Vagina (tissue), 2 donors: ENCODE results near the gene DYTN. TPM values are rescaled to one million over a fixed set of nuclear protein-coding genes. Genes with fewer than 3 reads are reported as not detected.
A peak's percentile ranks its signal among the peaks of the same experiment; 100 is the strongest.

Source experiments
- DNase-seq, 2 donors: peaks; one replicate each; pipeline ENCODE4 v3.0.0-alpha.2; 2017; ENCODE audit errors: extremely low spot score in 2 of 2
- H3K27ac ChIP-seq: fragments of 200-600 bp; sonication (generic); one replicate; pipeline ENCODE4 v1.5.1; 2019
- H3K27me3 ChIP-seq: fragments of 200-600 bp; sonication (generic); one replicate; pipeline ENCODE4 v1.5.1; 2019
- H3K36me3 ChIP-seq, 2 donors: fragments of 200-600 bp; sonication (generic); one replicate each; pipeline ENCODE4 v1.5.1; 2017 to 2019
- H3K4me1 ChIP-seq: fragments of 200-600 bp; sonication (generic); one replicate; pipeline ENCODE4 v1.5.1; 2019
- H3K4me3 ChIP-seq, 2 donors: fragments of 200-600 bp; sonication (generic); 1 replicate in 1 of 2; 2 replicates in 1 of 2; pipeline ENCODE4 v1.5.1; 2016 to 2019
- H3K9me3 ChIP-seq: fragments of 200-600 bp; sonication (generic); one replicate; pipeline ENCODE4 v1.5.1; 2019
- POLR2A ChIP-seq, 2 donors: fragments of 450-650 bp; IDR thresholded peaks; one replicate each; pipeline ENCODE4 v1.6.1; 2017; ENCODE audit warnings: antibody characterized with exemption in 2 of 2, mild to moderate bottlenecking in 2 of 2, moderate library complexity in 2 of 2
- POLR2AphosphoS5 ChIP-seq, 2 donors: sonication (generic); formaldehyde crosslinking; IDR thresholded peaks; one replicate each; pipeline ENCODE4 v1.9.0; 2017; ENCODE audit warnings: antibody characterized with exemption in 2 of 2, mild to moderate bottlenecking in 2 of 2, low read depth in 1 of 2; ENCODE audit not compliant: insufficient read depth in 1 of 2
- intact Hi-C: fragments of 100-400 bp; cut with DNase I; formaldehyde crosslinking; loops from one replicate; pipeline ENCODE4 v1.15.1; 2023
- total RNA-seq: library from RNA; depleted of rRNA; stranded (reverse); fragments of >200 nt; gene quantifications from one replicate; pipeline ENCODE4 v1.2.3, GENCODE V29; 2016
- TF ChIP-seq, protein P1 (sequence below), 3 experiments: fragments of 450-650 bp in 2 of 3; fragments of 200-600 bp in 1 of 3; sonication (generic) in 1 of 3; IDR thresholded peaks; one replicate each; pipeline ENCODE4 v1.5.1; 2017 to 2019; ENCODE audit warnings: antibody characterized with exemption in 3 of 3, mild to moderate bottlenecking in 2 of 3, moderate library complexity in 2 of 3

DYTN gene
- total RNA-seq, 1 donor from 2014 or later: not detected

DNA sequence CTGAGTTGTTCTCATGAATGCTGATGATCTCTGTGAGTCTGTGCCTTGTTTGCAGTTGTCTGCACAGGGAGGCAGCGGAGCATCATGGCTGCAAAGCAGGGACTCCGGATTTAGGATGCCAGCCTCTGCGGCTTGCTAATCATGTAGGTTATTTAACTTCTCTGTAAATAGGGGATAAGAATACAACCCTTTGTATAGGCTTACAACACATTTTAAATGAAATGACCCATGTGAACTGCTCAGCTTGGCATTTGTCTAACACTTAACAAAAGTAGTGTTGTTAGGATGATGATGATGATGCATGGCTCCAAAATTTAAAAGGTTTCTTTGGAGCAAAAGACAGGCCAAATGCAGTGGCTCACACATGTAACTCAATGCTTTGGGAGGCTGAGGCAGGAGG, 19.4 kb downstream of the DYTN start:
- Histone ChIP-seq H3K27ac (no peak overlapping the region), H3K9me3 (no peaks in the 10 kb centered on the region), H3K4me1 (no peaks in the 10 kb centered on the region), H3K4me3 (no peak overlapping the region), H3K36me3 (no peaks in the 10 kb centered on the region), H3K27me3 (no peaks in the 10 kb centered on the region)
- no peak for DNase-seq
- intact Hi-C loops: loop anchor here (10.0 kb wide), 1 partner anchor 786 kb away; no protein-coding TSS in a partner anchor
- no peak for TF ChIP-seq POLR2AphosphoS5 (IDR thresholded peaks at IDR 0.05; ENCODE audit: insufficient read depth in 1 of 2, low read depth in 1 of 2)
- TF ChIP-seq, protein P1, sequence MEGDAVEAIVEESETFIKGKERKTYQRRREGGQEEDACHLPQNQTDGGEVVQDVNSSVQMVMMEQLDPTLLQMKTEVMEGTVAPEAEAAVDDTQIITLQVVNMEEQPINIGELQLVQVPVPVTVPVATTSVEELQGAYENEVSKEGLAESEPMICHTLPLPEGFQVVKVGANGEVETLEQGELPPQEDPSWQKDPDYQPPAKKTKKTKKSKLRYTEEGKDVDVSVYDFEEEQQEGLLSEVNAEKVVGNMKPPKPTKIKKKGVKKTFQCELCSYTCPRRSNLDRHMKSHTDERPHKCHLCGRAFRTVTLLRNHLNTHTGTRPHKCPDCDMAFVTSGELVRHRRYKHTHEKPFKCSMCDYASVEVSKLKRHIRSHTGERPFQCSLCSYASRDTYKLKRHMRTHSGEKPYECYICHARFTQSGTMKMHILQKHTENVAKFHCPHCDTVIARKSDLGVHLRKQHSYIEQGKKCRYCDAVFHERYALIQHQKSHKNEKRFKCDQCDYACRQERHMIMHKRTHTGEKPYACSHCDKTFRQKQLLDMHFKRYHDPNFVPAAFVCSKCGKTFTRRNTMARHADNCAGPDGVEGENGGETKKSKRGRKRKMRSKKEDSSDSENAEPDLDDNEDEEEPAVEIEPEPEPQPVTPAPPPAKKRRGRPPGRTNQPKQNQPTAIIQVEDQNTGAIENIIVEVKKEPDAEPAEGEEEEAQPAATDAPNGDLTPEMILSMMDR (IDR thresholded peaks at IDR 0.05): no peak
- TF ChIP-seq POLR2A (IDR thresholded peaks at IDR 0.05): no peak

DNA sequence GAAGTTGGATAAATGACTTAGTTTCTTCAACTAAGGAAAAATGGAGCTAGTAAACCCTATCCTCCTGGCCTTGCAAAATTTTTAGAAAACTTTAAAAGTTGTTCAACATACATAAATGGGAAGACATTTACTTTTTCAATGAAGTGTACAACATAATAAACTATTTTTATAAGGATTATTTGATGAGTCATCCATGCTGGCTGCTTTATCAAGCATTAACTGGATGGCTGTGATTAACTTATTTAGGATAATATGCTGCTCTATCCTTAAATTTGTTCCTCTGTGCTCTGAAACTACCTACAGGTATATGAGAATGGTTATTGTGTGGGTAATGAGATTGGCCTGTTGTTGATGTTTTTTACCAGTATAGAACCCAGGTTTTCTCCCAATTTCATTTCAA, 21.3 kb downstream of the DYTN start:
- DNase-seq: no peak
- Histone ChIP-seq H3K27me3 (no peaks in the 10 kb centered on the region), H3K9me3 (no peaks in the 10 kb centered on the region), H3K36me3 (no peaks in the 10 kb centered on the region), H3K4me3 (no peak overlapping the region), H3K4me1 (no peaks in the 10 kb centered on the region), H3K27ac (no peak overlapping the region)
- TF ChIP-seq POLR2A (IDR thresholded peaks at IDR 0.05) (no peak), POLR2AphosphoS5 (IDR thresholded peaks at IDR 0.05; ENCODE audit: insufficient read depth in 1 of 2, low read depth in 1 of 2) (no peak)
- TF ChIP-seq, protein P1 (IDR thresholded peaks at IDR 0.05): no peak
- intact Hi-C loops: loop anchor here (10.0 kb wide), 1 partner anchor 788 kb away; no protein-coding TSS in a partner anchor

DNA sequence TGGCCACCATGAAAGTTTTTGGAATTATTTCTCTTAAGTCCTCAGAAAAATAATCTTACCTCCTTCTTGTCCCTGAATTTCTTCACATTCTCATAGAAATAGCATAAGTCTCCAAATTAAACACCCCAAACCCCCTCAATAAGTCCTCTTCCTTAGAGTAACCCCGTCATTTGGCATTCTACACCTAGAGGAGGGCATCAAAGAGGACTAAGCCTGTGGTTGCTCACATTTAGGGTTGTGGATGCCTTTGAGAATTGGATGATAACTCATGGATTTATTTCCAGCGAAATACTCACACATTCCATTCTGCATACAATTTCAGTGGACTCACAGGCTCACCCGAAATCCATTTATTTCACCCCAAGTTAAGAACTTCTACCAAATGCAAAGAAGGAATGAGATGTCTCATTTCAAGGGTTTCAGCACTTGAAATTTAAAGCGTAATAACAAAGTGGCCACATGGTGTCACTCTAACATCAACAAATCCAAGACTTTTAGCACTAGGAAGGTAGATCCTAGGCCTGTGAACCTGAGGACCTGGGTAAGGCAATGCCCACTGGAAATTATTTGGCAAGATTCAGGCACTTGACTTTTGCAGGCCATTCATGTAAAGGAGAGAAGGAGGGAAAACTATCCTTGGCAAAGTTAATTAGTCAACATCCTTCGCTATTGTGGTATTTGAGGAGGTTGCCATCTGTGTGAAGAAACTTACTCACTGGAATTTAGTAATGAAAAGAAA, 24.6 kb downstream of the DYTN start:
- Histone ChIP-seq H3K27ac (no peak overlapping the region), H3K4me1 (no peaks in the 10 kb centered on the region), H3K36me3 (no peaks in the 10 kb centered on the region), H3K27me3 (no peaks in the 10 kb centered on the region), H3K9me3 (no peaks in the 10 kb centered on the region), H3K4me3 (no peak overlapping the region)
- no peak for DNase-seq
- intact Hi-C loops: loop anchor here (10.0 kb wide), 1 partner anchor 791 kb away; no protein-coding TSS in a partner anchor
- TF ChIP-seq, protein P1 (IDR thresholded peaks at IDR 0.05): peak in 2 of 3 experiments; percentile 56 to 61
- TF ChIP-seq POLR2AphosphoS5 (IDR thresholded peaks at IDR 0.05; ENCODE audit: insufficient read depth in 1 of 2, low read depth in 1 of 2) (no peak), POLR2A (IDR thresholded peaks at IDR 0.05) (no peak)

DNA sequence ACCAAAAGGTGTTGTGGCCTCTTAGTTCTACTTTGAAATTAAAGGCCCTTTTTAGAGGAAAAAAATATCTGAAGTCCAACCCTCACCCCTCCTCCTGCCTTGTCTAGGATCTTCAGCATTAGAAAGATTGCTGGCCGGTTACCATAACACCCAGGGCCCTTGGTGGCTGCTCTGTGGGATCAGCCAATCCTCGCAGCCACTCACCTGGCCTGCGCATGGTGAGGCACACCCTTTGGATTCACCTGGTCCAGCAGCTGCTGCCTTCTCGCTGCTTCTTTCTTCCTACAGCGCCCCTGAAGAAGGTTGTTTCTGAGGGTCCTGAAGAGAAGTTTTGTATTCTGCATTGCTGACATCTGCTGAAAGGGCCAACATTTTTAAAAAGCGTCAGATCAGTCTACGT, 25.2 kb downstream of the DYTN start:
- Histone ChIP-seq H3K9me3 (no peaks in the 10 kb centered on the region), H3K36me3 (no peaks in the 10 kb centered on the region), H3K27me3 (no peaks in the 10 kb centered on the region), H3K4me3 (no peak overlapping the region), H3K4me1 (no peaks in the 10 kb centered on the region), H3K27ac (no peak overlapping the region)
- intact Hi-C loops: loop anchor here (10.0 kb wide), 1 partner anchor 792 kb away; no protein-coding TSS in a partner anchor
- no peak for DNase-seq
- TF ChIP-seq POLR2AphosphoS5 (IDR thresholded peaks at IDR 0.05; ENCODE audit: insufficient read depth in 1 of 2, low read depth in 1 of 2) (no peak), POLR2A (IDR thresholded peaks at IDR 0.05) (no peak)
- TF ChIP-seq, protein P1 (IDR thresholded peaks at IDR 0.05): no peak

DNA sequence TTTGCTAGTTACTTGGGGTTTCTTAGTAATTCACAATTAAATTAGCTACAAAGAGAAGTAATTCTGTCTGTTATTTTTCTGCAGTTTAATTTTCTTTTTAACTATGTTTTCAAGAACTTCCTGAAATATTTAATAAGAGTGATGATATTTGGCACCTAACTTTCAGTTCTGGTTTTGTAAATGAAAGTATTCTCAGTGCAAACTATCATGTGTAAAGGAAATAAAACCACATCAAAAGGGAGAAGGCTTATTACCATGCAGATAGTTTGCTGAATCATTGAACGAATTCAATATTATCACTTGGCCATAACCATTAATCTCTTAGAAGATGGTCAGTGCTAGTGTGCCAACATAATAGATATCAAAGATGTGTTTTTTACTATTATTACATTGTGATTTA, 29.2 kb downstream of the DYTN start:
- no peak for DNase-seq
- Histone ChIP-seq H3K9me3 (no peaks in the 10 kb centered on the region), H3K4me1 (no peaks in the 10 kb centered on the region), H3K4me3 (no peak overlapping the region), H3K27ac (no peak overlapping the region), H3K27me3 (no peaks in the 10 kb centered on the region), H3K36me3 (no peaks in the 10 kb centered on the region)
- TF ChIP-seq POLR2AphosphoS5 (IDR thresholded peaks at IDR 0.05; ENCODE audit: insufficient read depth in 1 of 2, low read depth in 1 of 2) (no peak), POLR2A (IDR thresholded peaks at IDR 0.05) (no peak)
- TF ChIP-seq, protein P1 (IDR thresholded peaks at IDR 0.05): no peak
- intact Hi-C loops: no loop called here
